Coronary artery (tissue), 2 donors: ENCODE results near the gene DQX1.

Experiments
- DNase-seq: peaks from one replicate; pipeline ENCODE4 v3.0.0-alpha.2; 2017; ENCODE audit warnings: low spot score
- H3K27ac ChIP-seq, 2 donors: fragments of 200-600 bp; sonication (generic); one replicate each; pipeline ENCODE4 v1.5.1; 2016 to 2019
- H3K4me3 ChIP-seq: fragments of 200-600 bp; sonication (generic); 2 replicates; pipeline ENCODE4 v1.5.1; 2016; ENCODE audit warnings: mild to moderate bottlenecking, moderate library complexity
- CTCF ChIP-seq: fragments of 200-600 bp; sonication (generic); IDR thresholded peaks from one replicate; pipeline ENCODE4 v1.5.1; 2019; ENCODE audit warnings: antibody characterized with exemption

The DQX1 gene

DNA sequence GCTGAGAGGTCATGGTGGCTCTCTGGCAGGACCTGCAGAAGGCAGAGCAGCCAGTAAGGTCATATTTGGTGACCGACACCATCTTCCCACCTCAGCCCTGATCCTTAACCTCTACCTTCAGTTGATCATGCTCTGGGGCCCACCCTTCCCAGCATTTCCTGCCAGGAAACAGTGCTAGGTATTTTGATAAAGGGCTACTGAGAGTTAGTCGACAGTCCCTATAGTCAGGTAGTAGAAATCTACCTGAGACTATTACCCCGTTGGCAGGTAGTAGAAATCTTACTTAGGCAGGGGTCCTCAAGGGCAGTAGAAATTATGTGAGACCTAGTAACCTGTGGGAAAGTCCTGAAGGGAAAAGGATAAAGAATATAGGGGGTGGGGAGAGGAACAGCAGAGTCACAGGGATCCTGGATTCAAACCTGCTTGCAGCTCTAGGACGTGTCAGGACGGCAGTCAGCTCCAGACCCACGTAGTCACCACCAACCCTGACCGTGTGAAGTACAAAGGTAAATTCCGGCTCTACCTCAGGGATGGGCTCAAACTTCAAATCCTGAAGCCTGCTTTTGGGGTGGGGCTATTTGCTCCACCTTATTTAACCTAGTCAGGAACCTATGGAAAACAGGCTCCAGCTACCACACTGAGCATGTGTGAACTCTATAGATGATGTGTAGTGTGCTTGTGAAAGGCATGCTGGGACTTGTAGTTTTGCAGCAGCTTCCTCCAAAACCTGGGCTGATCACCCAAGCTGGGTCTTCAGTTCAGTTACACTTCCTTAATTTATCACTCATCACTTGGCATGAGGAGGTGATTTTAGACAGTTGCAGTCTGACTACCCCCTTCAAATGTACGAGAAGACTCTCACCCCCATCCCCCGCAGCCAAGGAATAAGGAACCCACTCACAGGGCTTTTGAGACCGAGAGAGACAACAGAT is at the start of gene DQX1:
Gene DQX1 (minus strand): TSS at position 515 of the 932 bp plus-strand sequence. CDS start 502 bp downstream, at position 13.
- no peak within 1 kb of the TSS for H3K27ac ChIP-seq
- no peak for TF ChIP-seq CTCF
- DNase-seq = no peak

DNA sequence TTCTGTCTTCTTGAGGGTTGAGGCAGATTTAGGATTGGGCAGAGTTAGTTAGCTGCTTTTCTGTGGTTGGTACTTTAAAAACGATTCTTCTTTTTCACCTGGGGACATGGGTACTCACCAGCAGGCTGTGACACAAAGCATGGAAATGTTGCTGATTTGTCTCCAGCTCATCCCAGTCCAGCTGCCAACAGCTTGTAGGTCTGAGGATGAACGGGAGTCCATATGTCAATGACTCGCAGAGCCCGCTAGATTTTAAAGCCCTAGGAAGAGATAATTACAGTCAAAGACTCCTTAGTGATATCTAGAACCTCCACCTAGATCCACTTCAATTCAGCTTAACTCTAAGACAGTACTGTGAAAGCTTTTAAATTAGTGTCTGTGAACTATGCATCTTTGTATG is 49.3 kb upstream of the DQX1 start:
- no peak for TF ChIP-seq CTCF
- no peak for DNase-seq
- Histone ChIP-seq H3K27ac (no peak overlapping the region), H3K4me3 (no peak overlapping the region)

More for the DNA sequence above, at the start of gene DQX1:
- H3K4me3 ChIP-seq = no peak within 1 kb of the TSS

DNA sequence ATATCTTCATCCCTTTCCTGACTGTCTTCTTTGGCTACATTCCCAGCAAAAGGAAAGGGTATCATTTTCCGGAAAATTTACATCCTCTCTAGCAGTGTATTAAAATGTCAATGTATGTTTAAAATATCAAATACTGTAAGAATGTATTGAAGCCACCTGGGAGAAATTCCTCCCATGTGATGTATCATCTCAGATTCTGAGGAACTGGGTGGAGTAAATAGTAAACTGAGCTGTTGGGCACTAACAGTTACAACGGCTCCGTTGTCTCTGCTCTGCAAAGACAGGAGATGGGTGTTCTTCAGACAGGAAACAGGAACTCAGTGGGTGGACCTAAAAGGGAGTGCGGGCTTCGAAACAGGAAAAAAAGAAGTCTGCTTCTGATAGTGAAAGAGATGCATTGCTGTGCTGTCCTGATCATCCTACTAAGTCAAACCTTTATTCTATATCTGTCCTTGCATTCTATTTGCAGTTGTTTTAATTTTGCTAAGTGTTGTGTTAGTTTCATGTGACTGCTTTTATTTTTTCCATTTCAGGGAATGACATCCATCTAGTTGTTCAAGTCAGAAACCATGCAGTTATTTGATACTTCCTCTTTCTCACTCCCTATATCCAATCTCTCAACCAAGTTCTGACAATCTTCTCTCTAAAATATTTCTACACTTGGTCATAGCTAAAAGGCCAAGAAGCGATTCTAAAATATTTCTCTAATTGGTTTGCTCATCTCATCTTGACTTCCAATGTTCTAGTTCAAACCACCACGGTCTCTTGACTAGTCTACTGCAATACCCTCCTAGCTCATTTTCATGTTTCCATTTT is 47.9 kb upstream of the DQX1 start:
- no peak for DNase-seq
- H3K4me3 ChIP-seq = no peak overlapping the region
- H3K27ac ChIP-seq = peak overlapping the region in 1 of 2 donors; percentile 13
- no peak for TF ChIP-seq CTCF

- H3K27ac ChIP-seq = no peak overlapping the region
- no peak for DNase-seq
- no peak for TF ChIP-seq CTCF
- H3K4me3 ChIP-seq = no peak overlapping the region
These were observed 46.3 kb upstream of the DQX1 start for GRCh38 chr2:74572178-74572925.

DNA sequence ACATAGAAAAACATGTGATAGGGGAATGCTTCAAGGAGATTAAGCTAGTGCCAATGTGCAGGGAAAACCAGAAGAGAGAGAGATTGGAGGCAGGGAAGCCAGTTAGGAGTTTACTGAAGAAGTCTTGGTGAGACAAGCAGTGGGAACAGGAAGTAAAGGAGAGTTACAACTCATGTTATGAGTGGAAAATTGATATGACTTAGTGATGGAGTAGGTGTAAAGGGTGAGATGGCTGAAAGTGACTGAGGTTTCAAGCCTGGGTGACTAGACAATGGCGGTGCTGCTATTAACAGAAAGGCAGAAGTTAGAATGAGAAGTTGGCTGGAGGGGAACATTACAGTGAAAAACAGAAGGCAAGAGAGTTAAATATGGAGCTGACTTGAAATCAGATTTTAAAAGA is 45.0 kb upstream of the DQX1 start:
- Histone ChIP-seq H3K4me3 (no peak overlapping the region), H3K27ac (no peak overlapping the region)
- TF ChIP-seq CTCF = no peak
- DNase-seq = no peak

- no peak for TF ChIP-seq CTCF
- no peak overlapping the region for H3K27ac ChIP-seq
- H3K4me3 ChIP-seq = no peak overlapping the region
- DNase-seq = no peak
These were observed 43.7 kb upstream of the DQX1 start for GRCh38 chr2:74569686-74570085.
